Breast epithelium (tissue), 3 donors: Measurements from ENCODE around the gene AGRN.

Experiments used
- POLR2AphosphoS5 ChIP-seq, 3 donors: sonication (generic); formaldehyde crosslinking; IDR thresholded peaks; one replicate each; pipeline ENCODE4 v1.6.1; 2017; ENCODE audit warnings: antibody characterized with exemption in 3 of 3
- TF ChIP-seq, protein P1 (sequence below), 3 donors: fragments of 450-650 bp; IDR thresholded peaks; one replicate each; pipeline ENCODE4 v1.5.1; 2016 to 2017; ENCODE audit warnings: antibody characterized with exemption in 3 of 3, mild to moderate bottlenecking in 3 of 3, moderate library complexity in 3 of 3

- TF ChIP-seq, protein P1, sequence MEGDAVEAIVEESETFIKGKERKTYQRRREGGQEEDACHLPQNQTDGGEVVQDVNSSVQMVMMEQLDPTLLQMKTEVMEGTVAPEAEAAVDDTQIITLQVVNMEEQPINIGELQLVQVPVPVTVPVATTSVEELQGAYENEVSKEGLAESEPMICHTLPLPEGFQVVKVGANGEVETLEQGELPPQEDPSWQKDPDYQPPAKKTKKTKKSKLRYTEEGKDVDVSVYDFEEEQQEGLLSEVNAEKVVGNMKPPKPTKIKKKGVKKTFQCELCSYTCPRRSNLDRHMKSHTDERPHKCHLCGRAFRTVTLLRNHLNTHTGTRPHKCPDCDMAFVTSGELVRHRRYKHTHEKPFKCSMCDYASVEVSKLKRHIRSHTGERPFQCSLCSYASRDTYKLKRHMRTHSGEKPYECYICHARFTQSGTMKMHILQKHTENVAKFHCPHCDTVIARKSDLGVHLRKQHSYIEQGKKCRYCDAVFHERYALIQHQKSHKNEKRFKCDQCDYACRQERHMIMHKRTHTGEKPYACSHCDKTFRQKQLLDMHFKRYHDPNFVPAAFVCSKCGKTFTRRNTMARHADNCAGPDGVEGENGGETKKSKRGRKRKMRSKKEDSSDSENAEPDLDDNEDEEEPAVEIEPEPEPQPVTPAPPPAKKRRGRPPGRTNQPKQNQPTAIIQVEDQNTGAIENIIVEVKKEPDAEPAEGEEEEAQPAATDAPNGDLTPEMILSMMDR (IDR thresholded peaks at IDR 0.05): no peak
- TF ChIP-seq POLR2AphosphoS5 (IDR thresholded peaks at IDR 0.05): no peak
Observed at GRCh38 chr1:1071486-1072298, 51.8 kb downstream of the AGRN start.
